ENCODE results near the gene HOXB7. TPM values are rescaled to one million over a fixed set of nuclear protein-coding genes. Genes with fewer than 3 reads are reported as not detected.

HOXB7 gene
- total and polyA plus RNA-seq, 2 of the 13 experiments (the other 11 are each of a cell fraction or from before 2014, with no cell fraction given) = 0.04 TPM; not detected in 1

DNA sequence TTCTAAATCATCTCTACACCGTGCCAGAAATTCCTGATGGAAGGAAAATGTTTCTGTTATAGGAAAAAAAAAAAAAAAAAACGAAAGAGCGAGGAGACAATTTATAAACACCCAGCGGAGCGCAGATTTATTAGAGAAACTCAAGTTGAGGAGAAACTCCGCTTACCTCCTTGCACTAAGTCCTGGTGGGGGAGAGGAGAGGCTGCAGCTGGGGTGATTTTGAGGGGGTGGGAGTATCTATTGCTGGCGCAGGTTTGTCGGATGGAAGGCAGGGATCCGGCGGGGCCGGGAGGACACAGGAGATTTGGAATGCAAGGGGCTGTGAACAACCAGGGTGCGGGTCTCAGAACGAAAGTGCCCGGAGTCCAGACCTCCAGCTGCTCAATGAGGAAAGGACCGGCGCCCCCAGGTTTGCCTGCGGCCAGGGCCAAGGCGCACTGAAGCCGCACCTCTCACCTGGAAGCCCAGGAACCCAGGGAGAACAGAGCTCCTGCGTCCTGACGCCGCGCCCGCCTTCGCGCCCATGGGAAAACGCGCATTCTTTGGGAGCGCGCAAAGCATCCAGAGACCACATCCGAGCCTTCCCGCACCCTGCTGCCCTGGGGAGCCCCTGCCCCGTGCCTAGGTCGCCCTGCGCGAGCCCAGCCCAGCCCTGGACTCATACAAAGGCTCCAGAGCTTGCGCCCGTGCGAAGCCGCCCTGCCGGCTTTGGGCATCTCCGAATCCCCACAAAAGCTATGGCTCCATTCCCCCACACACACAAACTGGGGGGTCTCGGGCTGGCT is 6.8 kb upstream of the HOXB7 start:
- no peak for ATAC-seq
- Histone ChIP-seq H3K27ac (ENCODE audit: extremely low read length, insufficient read depth, low read length) (no peak overlapping the region), H2AFZ (ENCODE audit: low read length) (no peak overlapping the region), H3K4me3 (replicated peaks in 1 of 3; ENCODE audit: insufficient read depth in 1 of 3, low read depth in 2 of 3, low read length in 3 of 3) (no peak overlapping the region), H3K4me1 (ENCODE audit: insufficient read depth, low read length) (peaks cover 6% of the 10 kb centered on the region), H3K79me2 (ENCODE audit: insufficient read depth, low read length) (no peaks in the 10 kb centered on the region), H3K27me3 (ENCODE audit: control insufficient read depth in 1 of 2, insufficient read depth in 2 of 2, low read length in 2 of 2) (peaks cover 49 to 97% of the 10 kb centered on the region in 2 experiments), H4K20me1 (ENCODE audit: insufficient read depth, low read length) (peaks cover 8% of the 10 kb centered on the region; the same call in 1 of the 2 replicates), H3K4me2 (ENCODE audit: low read depth, low read length) (no peak overlapping the region), H3K9ac (ENCODE audit: insufficient read depth, low read depth, low read length) (no peak overlapping the region), H3K9me3 (ENCODE audit: low read length) (no peaks in the 10 kb centered on the region), H3K36me3 (replicated peaks in 1 of 2; ENCODE audit: control insufficient read depth in 1 of 2, insufficient read depth in 2 of 2, low read length in 2 of 2) (no peaks in the 10 kb centered on the region)
- TF ChIP-seq ZNF766 (CRISPR knock-in tag; IDR thresholded peaks at IDR 0.05; ENCODE audit: borderline replicate concordance) = no peak
- no peak for TF ChIP-seq ELF1 (CRISPR knock-in tag; IDR thresholded peaks at IDR 0.05)
- TF ChIP-seq ZNF546 (CRISPR knock-in tag; conservative IDR thresholded peaks at IDR 0.05) = no peak
- no peak for TF ChIP-seq MNT (IDR thresholded peaks at IDR 0.05)
- no peak for TF ChIP-seq GTF2F1 (IDR thresholded peaks at IDR 0.05; ENCODE audit: low read length)
- TF ChIP-seq ZNF414 (CRISPR knock-in tag; IDR thresholded peaks at IDR 0.05) = no peak
- TF ChIP-seq ZNF562 (CRISPR knock-in tag; IDR thresholded peaks at IDR 0.05; ENCODE audit: borderline replicate concordance) = no peak
- TF ChIP-seq TAF1 (CRISPR knock-in tag; IDR thresholded peaks at IDR 0.05) = no peak
- no peak for TF ChIP-seq IKZF5 (CRISPR knock-in tag; IDR thresholded peaks at IDR 0.05)
- BruUV-seq (replicated peaks) = no TSS peak
- FAIRE-seq = no peak
- in situ Hi-C loops (cut with HindIII; ENCODE audit: extremely low pct_ligation_motif_present, low pct_unique_long_range_greater_than_20kb) (no loop called here), intact Hi-C loops (cut with micrococcal nuclease; ENCODE audit: unreplicated experiment) (loop anchor here (1.0 to 5.0 kb wide), 4 partner anchors 281 to 590 kb away; no protein-coding TSS in a partner anchor)
- CTCF ChIA-PET (ENCODE audit: low intra/inter-chr PET ratio, low total read pairs) = interaction anchor here (1.2 to 2.0 kb wide), 8 partner anchors 243 to 592 kb away, joined by 3 to 24 read pairs (median 5); no protein-coding TSS in a partner anchor
- POLR2A ChIA-PET = no interaction called here
- DNase-seq (ENCODE audit: low spot score) = no peak
- 46% methylated on average over 36 of the region's 43 CpGs for WGBS (ENCODE audit: low lambda C conversion rate)

Measured in HepG2 (cell line).